ENCODE results near the gene RSPH6A.

RSPH6A gene

DNA sequence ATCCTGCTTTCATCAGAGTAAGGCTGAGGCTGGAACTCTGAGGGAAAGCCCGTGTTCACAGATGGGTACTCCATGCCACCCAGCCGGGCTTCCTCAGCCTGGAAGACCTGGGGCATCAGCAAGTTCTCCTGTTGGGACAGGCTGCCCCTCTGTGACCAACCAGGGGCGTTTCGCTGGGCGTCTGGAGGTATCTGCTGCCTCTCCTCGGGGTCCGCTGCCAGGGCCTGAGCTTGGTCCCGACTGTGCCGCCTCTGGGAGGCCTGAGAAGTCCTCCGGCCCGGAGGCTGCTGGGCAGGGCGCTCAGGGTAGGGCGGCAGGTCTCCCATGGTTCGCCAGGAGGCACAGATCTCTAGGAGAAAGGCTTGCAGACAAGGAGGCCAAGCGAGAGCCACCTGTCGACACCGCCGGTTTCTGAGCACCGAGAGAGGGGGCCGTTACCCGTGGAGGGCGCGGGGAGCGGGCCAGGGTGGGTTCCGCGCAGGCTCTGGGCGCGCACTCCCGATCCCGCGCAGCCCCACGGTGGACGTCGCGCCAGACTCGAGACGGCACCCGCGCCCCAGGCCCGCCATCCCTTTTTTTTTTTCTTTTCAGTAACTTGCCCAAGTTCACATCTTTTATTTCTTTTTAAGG is at the start of gene RSPH6A:
RSPH6A (minus strand) TSS at position 458 of the 630 bp plus-strand sequence; CDS start at position 326, 132 bp downstream.
- DNase-seq = no peak

DNA sequence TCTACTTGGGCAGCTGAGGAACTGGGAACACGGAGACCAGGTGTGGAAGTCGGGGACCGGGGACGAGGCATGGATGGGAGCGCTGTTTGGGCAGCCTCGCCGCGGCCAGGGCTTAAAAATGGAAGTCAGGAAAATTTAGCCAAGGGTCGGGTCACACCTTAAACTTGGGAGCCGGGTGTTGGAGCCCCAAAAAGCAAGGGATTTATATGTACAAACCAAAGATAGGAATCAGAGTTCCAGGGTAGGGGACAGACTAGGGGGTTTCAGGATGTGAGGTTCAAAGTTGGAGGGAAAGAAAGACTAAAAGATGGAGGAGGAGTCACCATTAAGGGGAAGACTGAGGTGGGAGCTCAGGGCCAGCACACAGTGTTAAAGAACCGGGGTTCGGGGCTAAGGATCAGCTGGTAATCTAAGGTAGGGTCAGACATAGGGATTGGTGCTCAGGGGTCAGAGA is 49.5 kb upstream of the RSPH6A start:
- no peak for DNase-seq

DNA sequence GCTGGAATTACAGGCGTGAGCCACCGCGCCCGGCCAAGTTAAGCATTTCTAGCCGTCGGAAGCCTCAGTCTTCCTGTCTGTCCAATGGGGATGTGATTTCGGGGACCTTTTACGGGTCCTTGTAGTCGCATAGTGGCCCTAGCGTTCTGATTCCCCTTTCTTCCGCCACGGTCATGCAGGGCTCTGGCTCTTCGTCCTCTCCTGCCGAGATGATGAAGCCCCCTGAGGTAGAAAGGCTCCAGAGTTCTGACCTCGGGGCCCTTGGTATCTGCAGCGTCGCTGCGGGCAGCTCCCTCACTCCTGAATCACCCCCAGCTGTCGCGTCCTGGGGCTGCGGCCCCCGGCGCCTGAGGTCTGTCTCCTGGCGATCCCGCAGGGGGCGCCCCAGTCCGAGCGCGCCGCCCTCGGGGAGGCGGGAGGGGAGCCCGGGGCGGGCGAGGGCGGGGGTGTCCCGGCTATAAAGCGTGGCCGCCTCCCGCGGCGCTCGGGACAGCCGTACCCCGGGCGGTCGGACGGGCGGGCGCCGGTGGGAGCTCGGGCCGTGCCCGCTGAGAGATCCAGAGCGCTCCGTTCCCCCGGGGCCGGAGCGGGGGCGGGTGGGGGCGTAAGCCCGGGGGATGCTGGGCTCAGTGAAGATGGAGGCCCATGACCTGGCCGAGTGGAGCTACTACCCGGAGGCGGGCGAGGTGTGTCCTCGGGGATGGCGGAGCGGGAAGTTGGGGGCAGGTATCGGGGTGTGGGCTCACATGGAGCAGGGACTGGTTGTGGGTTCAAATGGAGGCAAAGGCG is 48.9 kb upstream of the RSPH6A start, which contains the start of gene FOXA3:
FOXA3 (plus strand) TSS at position 487 of the 789 bp plus-strand sequence; CDS start at position 618, 131 bp downstream.
- no peak for DNase-seq

DNA sequence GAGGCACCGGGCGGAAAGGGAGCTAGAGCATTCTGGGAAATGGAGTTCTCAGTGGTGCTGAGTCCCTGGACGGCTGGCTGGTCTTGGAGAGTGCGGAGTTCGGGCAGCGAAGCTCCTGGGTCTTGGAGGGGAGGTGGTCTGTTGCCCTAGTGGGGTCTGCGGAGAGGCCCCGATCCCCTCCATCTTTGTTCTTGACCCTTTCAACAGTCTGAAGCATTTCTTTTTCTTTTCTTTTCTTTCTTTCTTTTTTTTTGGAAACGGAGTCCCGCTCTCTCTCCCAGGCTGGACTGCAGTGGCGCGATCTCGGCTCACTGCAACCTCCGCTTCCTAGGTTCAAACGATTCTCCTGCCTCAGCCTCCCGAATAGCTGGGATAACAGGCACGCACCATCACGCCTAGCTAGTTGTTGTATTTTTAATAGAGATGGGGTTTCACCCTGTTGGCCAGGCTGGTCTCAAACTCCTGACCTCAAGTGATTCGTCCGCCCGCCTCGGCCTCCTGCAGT is 48.3 kb upstream of the RSPH6A start:
- DNase-seq = no peak

DNA sequence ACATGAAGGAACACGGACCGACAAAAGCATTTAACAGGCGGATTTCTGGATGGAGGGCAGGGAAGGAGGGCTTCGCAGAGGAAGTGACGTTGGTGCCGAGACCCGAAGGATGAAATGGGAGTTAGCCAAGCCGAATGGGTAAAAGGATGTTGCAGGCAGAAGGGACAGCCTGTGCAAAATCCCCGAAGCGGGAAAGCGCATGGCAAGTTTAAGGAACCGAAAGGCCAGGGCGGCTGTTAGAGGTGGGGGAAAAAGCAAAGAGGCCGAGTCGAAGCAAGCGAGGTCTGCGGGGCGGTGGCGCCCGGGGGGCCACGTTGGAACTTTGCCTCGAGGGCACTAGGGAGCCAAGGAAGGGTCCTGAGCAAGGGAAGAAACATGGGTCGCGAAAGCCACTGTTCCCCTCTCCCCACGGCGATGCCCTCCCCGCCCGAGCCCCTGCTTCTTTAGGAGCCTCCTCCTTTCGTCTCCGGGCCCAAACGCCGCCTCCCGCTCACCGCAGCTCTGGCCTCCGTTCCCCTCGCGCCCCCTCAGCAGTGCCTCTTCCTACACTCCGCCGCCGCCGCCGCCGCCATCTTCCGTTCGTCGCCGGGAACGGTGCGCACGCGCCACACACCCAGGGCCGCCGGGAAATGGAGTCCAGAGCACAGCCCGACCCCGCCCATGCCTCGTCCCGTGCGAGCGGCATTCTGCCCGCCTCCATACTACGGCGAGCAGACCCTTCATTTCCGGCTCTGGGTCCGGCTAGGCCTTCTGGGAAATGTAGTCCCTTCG is 47.6 kb upstream of the RSPH6A start, which contains the start of gene SYMPK:
SYMPK (minus strand) TSS at position 584 of the 771 bp plus-strand sequence. CDS start 8,652 bp downstream, outside the sequence.
- peak; percentile 98 for DNase-seq

DNA sequence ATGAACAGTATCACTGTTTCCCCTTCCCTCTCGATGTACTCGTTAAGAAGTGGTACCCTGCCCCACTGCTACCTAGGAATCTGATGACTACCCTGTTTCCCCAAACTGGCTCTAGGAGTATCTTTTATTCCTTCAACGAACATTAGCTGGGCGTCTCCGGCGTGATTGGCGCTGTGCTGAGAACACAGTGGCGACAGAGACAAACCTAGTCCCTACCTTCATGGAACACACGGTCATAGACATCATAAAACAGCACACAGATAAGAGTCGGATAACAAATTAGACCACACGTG is 47.1 kb upstream of the RSPH6A start:
- no peak for DNase-seq

DNA sequence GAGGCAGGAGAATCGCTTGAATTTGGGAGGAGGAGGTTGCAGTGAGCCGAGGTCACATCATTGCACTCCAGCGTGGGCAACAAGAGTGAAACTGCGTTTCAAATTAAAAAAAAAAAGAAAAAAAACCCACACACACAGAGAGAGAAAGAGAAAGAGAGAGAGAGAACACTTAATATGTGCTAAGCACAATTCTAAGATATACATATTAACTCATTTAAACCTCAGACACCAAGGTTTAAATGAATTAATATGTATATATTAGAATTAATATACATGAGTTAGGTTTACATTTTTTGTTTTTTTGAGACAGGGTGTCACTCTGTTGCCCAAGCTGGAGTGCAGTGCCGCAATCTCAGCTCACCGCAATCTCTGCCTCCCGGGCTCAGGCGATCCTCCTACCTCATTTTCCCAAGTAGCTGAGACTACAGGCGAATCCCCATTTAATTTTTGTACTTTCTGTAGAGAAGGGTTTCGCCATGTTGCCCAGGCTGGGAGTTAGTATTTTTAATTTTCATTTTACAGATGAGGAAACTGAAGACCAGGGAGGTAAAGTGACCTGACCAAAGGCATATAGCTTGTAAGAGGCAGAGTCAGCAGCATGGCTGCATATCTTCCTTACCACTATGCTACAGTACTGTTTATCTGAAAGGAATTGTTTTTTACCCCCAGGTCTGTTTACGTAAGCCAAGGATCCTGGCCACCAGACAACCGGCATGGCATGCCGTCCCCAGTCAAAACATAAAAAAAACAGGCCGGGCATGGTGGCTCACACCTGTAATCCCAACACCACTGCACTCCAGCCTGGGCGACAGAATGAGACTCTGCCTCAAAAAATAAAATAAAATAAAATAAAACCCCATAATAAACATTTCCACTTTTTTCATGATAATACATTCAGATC is 45.5 kb upstream of the RSPH6A start:
- no peak for DNase-seq

DNA sequence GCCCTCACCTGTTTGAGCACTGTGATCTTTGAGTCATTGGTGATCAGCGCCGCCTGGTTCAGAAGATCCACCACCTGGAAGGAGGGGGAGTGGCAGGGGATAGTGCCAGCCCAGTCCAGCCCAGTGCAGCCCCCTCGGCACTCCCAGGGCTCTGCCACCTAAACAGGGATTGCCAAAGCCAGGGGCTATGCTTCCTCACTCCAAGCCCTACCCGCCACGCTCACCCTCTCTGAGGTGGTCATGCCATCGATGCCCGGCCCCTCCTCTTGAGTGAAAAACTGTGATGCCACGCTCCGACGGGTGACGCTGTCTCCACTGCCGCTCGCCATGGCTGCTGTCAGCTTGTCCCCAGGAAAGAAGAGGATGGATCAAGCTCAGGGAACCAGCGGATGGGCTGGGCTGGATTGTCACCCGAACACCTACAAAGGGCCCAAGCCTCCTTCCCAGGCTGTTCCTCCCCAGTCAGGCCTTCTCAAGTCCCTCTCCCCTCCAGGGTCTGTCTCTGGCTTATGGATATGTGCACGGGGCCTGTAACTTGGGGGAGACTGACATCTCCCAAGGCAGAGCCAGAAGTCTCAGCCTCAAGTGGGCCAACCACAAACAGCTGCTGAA is 39.2 kb upstream of the RSPH6A start:
- no peak for DNase-seq

DNA sequence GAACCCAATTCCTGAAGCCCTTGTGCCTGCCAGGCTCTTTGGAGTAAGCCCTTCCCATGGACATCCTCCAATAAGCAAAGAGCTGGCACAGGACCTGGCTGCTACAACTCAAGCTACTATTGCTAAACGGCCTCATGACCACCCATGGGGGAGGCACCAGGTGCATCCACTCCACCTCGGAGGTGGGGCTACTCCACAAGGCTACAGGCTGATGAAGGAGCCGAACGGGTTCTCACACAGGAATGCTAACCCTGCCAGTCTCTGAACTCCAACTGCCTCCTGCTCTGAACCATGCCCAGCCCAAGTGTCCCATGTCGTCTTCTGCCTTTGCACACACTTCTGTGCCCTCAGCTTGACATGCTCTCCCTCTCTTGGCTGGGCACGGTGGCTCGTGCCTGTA is 37.9 kb upstream of the RSPH6A start:
- DNase-seq = peak; percentile 94

DNA sequence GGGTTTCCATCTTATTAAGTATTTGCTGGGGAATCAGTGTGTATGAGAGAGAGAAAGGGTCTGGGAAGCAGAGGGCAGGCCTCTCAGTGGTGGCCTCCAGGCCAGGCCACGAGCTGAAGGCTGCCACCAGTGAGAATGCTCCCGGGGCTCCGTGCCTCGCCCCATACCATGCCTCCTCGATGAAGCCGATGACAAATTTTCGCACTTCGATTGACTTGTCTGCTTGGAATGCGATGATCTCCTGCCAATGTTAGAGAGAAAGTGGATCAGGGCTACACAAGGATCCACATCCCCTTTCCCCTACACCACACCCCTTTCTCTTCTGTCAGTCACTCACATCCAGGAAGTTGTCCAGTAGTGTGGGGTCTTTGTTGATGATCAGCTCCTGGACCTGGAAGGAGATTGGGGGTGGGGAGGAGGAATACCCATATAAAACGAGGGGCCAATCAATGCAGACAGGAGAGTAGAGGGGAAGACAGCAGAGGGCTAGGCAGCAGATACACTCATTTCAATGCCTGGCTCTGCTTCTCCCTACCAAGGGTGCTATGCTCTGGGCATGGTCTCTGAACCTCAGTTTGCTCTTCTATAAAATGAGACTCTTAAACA is 37.1 kb upstream of the RSPH6A start:
- no peak for DNase-seq

DNA sequence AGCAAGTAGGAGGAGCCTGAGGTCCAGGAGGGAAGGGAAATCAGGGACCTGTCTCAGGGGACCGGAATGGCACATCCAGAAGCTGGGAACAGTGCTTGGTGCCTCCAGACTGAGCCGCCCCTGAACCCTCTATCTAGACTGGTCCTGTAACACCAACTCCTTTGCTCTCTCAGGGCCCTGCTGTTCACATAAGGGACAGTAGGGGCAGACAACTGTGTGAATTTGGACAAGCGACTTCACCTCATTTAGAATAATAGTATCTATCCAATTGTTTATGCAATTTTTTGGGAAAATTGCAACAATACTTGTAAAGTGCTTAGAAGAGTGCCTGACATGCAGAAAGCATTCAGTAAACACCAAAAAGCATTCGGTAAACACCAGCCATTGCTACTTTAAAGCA is 33.8 kb upstream of the RSPH6A start:
- DNase-seq = no peak

DNA sequence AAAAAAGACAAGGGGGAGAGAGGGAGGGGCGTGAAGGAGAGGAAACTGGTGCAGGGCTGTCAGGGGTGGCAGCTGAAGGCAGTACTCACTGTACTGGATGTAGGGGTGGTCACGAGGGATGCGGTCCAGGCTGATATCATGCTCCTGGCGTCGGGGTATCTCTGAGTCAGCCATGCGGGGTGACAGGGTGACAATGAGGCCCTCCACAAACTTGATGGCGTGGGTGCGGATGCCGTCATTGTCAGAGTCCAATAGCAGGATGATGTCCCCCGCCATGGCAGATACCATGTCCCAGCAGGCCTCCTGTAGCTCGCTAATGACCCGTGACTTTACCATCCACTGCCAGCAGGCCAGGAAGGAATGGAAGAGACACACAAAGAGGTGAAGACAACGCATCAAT is 32.6 kb upstream of the RSPH6A start:
- no peak for DNase-seq

DNA sequence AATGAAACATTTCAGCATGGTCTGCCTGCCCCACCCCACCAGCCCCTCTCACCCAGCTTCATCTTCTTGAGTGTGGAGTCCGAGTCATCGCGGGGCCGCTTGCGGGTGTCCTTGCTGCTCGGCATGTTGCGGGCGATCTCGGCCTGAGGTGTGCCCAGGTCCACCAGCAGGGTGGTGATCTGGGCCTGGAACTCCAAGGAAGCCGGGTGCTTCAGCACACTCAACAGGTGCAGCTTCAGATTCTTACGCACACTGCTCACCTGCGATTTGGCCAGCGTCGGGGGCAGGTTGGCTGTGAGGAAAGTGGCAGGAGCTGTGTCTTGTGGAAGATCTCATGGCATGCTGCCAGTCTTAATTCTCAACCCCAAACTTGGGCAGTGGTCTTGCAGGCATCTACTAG is 27.1 kb upstream of the RSPH6A start:
- DNase-seq = no peak

DNA sequence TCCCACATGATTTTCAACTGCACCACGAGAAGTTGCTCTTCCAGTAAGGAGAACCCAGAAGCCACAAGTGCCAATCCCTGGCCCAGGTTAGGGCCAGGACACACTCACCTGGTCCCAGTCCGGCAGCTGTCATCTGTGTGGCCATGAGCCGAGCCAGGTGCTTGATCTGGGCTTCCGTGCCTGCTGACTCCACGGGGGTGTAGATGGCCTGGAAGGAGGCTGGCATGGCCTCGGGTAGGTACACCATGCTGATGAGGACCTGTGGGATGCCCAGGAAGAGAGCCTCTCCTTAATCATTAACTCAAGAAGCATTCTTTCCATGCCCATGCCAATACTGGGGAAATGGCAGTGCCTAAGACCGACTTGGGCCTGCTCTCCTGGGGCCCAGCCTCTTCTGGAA is 19.9 kb upstream of the RSPH6A start:
- no peak for DNase-seq

DNA sequence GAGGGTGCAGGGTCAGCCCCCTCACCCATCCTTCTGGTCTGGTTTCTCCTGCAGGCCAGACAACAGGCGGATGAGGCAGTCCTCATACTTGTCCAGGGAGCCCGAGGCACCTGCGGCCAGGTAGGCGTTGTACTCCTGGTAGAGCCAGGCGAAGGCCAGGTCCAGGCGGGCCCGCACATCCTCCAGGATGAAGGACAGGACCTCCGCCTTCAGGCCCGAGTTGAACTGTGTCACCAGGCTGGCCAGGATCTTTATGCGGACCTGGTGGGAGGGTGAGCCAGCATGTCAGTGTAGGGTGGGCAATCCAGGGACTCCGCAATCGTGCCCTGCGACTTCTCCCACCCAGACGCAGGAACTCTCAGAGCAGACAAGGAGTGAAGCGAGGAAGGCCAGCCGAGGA is 13.8 kb upstream of the RSPH6A start:
- no peak for DNase-seq

DNA sequence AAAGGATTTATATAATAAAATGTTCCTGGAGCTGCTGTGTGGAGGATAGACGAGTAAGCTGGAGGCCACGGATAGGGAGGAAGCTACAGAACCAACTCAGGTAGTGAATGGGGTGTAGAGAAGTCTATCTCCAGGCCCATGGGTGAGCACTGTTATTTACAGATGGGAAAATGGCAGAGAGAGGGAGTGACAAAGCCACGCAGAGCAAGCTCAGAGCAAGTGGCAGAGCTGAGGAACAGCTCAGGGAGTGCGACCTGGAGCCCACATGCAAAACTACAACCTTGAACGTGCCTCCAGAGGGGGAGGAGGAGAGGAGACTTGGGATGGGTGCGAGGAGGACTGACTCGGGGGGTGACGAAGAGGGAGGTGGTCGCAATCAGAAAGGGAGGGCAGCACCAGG is 13.4 kb upstream of the RSPH6A start:
- DNase-seq = no peak

DNA sequence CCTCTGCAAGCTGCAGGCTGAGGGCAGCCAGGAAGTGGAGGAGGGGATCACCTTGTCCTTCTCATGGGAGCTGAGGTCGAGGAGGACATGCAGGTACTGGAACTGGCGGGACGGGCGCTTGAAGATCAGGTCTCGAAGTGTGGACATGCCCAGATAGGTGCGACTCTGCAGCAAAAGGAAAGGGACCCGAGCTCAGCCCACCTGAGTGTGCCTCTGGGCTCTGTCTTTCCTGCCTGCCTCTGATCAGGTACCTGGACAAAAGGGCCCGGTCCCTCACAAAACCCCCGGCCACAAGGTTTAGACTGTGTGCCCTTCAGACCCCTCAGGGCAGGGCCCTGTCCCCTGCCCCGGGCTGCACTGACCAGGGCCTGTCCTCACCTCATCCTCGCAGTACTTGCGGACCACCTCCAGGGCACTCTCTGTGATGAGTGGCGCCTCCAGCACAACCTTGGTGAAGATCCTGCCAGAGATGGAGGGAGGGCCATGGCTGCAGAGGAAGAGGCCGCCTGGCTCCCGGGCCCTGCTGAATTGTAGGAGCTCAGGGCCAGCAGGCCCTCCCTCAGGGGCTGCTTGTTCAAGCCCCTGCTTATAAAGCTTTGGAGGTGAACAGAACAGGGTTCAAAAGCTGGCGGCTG is 12.5 kb upstream of the RSPH6A start:
- no peak for DNase-seq

DNA sequence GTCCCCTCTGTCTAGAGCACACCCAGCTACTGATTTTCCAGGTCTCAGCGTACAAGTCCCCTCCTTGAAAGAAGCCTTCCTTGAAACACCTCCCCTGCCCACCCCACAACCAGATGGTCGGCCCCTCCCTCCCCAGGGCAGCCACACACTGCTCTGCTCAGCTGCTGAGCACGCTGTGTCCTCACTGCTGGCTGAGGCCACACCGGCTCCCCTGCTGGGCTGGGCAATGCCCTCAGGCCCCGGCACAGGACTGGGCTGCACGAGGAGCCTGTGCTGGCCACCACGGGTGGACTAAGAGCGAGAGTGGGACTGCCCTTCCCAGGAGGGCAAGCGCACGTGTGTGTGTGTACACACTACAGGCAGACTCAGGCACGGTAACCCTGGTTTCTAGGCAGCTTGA is 11.8 kb upstream of the RSPH6A start:
- no peak for DNase-seq

DNA sequence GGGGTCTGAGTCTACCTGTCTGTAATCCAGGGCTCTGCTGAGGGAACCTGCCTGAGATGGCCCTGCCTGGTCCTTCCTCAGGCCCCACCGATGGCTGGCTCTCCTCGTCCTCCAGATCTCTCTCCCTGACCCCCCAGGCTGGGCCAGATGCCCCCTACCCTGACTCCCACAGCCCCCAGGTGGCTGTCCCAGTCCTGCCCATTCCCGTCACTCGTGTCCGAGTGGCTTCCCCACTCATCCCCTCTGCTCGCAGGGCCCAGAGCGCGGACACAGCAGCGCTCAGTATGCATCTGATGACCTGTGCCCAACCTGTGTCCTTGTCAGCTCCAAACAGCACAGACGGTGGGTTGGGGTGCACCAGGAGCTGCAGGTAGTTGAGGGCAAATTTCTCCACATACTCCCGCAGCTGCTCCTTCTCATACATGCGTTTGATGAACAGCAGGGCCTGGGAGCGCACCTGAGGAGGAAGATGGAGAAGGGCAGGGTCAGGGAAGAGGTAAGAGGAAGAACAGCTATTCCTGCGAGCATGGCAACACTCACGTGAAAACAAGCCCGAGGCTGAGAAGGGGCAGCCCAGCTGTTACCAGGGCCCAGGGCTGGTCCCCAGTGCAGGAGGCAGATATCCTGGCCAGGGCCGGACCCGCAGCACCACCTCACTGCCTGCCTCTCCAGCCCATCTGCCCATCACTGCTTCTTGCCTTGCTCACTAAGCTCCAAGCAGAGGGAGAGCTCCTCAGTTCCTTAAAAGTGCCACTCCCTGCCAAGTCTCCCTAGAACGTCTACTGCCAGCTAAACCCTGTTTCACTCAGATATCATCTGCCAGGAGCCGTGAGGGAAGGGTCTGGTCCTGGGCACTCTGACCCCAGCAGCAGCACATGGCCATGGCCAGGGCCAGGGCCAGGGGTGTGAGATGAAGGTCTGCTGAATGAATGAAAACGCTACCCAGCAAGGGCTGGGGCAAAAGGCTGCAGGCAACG is 11.1 kb upstream of the RSPH6A start:
- no peak for DNase-seq

DNA sequence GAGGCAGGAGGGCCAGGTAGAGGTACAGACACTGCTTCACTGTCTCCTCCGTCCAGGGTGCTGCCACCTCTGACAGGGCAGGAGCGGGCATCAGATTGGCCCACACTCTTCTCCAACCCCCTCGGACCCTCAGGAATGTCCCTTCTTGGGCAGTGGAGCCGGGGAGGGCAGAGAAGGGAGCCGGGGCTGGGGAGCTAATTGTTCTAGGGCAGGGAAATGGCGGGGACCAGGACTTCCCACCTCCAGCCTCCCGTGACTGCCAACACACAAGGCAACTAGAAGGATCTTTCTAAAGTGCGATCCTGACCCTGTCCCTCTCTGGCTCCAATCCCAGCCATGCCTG is 10.1 kb upstream of the RSPH6A start:
- no peak for DNase-seq

Measured in DMS79 (cell line).